Mononuclear cell (primary cell): ENCODE measurements around the gene C1R. TPM values are rescaled to one million over a fixed set of nuclear protein-coding genes. Genes with fewer than 3 reads are reported as not detected.
A peak's percentile ranks its signal among the peaks of the same experiment; 100 is the strongest.

Experiments
- H3K27me3 ChIP-seq: 2 replicates; pipeline ENCODE4 v1.6.0; 2011; ENCODE audit warnings: low read length, control low read depth; ENCODE audit not compliant: insufficient read depth
- H3K4me1 ChIP-seq: 2 replicates; pipeline ENCODE4 v1.5.1; 2011; ENCODE audit warnings: mild to moderate bottlenecking, low read length, control low read depth; ENCODE audit not compliant: insufficient read depth
- H3K4me3 ChIP-seq: 2 replicates; pipeline ENCODE4 v1.5.1; 2011; ENCODE audit warnings: mild to moderate bottlenecking, low read length, moderate library complexity
- H3K9me3 ChIP-seq: 2 replicates; pipeline ENCODE4 v1.5.1; 2011; ENCODE audit warnings: low read depth, mild to moderate bottlenecking, control low read depth, low read length
- total RNA-seq: library from RNA; depleted of rRNA; stranded (reverse); fragments of >200 nt; gene quantifications from one replicate; pipeline ENCODE4 v1.2.3, GENCODE V29; 2012

Gene C1R
- 1.4 TPM for total RNA-seq

GRCh38 chr12:7092229-7092985 lies at the start of gene C1R:
TSS of gene C1R (minus strand) at chr12:7092445. CDS start at chr12:7092388, 57 bp downstream.
- Histone ChIP-seq H3K4me1 (peaks cover 4% of the 10 kb centered on the region), H3K4me3 (peak within 1 kb of the TSS; percentile 31), H3K9me3 (no peaks in the 10 kb centered on the region), H3K27me3 (no peaks in the 10 kb centered on the region)

DNA sequence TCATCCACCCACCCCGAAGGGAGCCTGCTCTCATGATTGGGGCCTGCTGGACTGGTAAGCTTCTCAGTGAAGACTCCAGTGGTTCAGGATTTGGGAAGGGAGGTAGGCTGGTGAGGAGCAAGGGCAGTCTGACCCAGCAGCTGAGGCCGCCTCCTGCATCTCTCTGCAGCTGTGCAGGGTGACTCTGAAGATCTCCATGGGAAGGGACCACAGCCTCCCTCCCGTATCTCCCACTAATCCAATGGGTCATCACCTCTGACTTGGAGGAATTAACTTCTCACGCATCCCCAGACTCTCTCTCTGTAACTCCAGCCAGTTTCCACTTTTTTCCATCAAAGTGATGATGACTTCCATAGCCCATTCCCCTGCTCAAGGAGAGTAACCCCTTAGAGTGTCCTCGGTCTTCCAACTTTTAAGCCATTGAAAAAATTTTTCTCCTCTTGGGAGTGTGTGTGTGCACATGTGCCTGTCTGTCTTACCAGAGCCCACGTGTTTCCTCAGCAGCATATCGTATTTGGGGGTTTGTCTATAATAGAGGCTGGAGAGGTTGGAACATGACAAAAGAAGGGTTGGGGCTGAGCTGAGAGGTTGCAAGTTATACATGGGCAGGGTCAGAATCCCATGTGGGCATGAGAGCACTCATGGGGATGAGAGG lies 49.2 kb upstream of the C1R start:
- Histone ChIP-seq H3K9me3 (no peaks in the 10 kb centered on the region), H3K4me3 (no peak overlapping the region), H3K27me3 (no peaks in the 10 kb centered on the region), H3K4me1 (no peaks in the 10 kb centered on the region)

- H3K4me1 ChIP-seq = no peaks in the 10 kb centered on the region
- no peaks in the 10 kb centered on the region for H3K9me3 ChIP-seq
- no peak overlapping the region for H3K4me3 ChIP-seq
- H3K27me3 ChIP-seq = no peaks in the 10 kb centered on the region
Observed at GRCh38 chr12:7139200-7139599, 47.0 kb upstream of the C1R start.

DNA sequence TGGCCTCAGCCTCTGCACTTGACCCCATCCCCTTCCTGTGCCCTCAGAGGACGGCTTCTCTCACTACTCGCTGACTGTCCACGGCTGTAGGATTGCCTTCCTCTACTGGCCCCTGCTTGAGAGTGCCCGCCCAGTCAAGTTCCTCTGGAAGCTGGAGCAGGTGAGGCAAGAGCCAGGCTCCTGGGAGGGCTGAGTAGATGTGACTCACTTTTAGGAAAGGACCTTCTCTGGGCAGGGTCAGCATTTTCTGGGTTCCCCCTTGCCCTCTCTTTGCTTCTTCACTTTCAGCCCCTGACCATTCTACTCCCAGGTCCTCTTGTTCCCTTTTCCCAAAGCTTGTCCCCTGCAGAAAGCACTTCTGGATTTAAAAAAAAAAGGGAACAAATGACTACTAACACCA lies 45.7 kb upstream of the C1R start:
- no peak overlapping the region for H3K4me3 ChIP-seq
- H3K9me3 ChIP-seq = no peaks in the 10 kb centered on the region
- H3K4me1 ChIP-seq = no peaks in the 10 kb centered on the region
- no peaks in the 10 kb centered on the region for H3K27me3 ChIP-seq

DNA sequence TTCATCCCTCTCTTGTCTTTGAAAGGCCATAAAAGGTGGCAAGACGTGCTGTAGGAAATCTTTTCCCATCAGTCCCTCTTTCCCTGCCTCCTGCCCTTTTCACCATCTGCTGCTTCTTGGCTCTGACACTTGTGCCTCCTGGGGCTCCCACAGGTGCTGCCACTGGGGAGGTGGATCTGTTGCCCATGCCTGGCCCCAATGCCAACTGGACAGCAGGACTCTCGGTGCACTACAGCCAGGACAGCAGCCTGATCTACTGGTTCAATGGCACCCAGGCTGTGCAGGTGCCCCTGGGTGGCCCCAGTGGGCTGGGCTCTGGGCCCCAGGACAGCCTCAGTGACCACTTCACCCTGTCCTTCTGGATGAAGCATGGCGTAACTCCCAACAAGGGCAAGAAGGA lies 44.4 kb upstream of the C1R start:
- H3K4me1 ChIP-seq = peaks cover 2% of the 10 kb centered on the region
- no peaks in the 10 kb centered on the region for H3K9me3 ChIP-seq
- no peaks in the 10 kb centered on the region for H3K27me3 ChIP-seq
- no peak overlapping the region for H3K4me3 ChIP-seq

DNA sequence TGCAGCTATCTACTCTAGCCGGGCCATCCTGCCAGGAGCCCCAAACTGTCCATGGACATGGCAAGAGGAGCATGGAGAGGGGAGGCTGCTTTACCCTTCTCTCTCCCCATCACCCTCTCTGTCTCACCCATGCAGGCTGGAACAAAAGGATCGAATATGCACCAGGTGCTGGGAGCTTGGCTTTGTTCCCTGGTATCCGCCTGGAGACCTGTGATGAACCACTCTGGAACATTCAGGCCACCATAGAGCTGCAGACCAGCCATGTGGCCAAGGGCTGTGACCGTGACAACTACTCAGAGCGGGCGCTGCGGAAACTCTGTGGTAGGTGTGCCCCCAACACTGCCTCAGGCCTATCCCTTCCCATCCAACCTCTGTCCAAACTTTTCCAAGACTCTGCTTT lies 43.8 kb upstream of the C1R start:
- Histone ChIP-seq H3K9me3 (no peaks in the 10 kb centered on the region), H3K27me3 (no peaks in the 10 kb centered on the region), H3K4me3 (no peak overlapping the region), H3K4me1 (peaks cover 8% of the 10 kb centered on the region)

GRCh38 chr12:7134396-7135166 lies 42.3 kb upstream of the C1R start:
- Histone ChIP-seq H3K9me3 (no peaks in the 10 kb centered on the region), H3K4me3 (no peak overlapping the region), H3K27me3 (no peaks in the 10 kb centered on the region), H3K4me1 (peaks cover 13% of the 10 kb centered on the region)

GRCh38 chr12:7131502-7131866 lies 39.2 kb upstream of the C1R start:
- H3K4me3 ChIP-seq = peak overlapping the region; percentile 52
- no peaks in the 10 kb centered on the region for H3K9me3 ChIP-seq
- peaks cover 20% of the 10 kb centered on the region for H3K4me1 ChIP-seq
- H3K27me3 ChIP-seq = no peaks in the 10 kb centered on the region

DNA sequence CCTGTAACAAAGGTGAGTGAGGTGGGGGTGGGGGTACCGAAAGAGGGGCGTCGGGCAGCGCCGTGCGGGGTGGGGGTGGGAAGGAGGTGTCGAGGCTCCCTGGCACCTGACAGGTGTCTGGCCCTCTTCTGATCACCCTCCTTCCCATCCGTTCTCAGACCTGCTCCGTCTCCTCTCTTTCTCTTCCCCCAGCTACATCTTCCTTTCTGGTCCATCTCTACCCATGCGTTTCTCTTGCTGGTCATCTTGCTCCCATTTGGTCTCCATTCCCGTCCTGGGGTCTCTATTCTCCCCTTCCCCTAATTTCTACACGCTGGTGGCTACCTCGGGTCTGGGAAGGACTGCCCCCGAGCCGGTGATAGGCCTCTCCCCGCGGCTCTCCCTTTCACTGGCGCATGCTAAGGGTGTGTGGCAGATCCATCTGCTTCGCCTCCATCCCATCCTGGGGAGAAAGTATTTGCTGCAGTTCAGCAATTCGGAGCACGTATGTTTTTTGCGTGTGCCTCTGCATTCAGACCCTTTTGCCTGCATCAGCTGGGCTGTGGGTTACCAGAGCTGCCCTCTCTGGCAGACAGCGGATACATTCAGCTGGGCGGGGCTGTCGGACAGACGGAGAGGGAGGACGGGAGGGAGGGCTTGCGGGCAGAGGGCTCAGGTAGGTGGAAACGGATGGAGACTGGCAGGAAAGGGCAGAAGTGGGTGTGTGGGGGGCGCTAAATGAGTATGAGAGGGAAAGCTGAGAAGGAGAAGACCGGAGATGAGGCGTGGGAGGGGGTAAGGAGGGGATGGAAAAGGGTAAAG lies 38.7 kb upstream of the C1R start:
- H3K9me3 ChIP-seq = no peaks in the 10 kb centered on the region
- no peaks in the 10 kb centered on the region for H3K27me3 ChIP-seq
- H3K4me1 ChIP-seq = peaks cover 20% of the 10 kb centered on the region
- peak overlapping the region; percentile 52 for H3K4me3 ChIP-seq

DNA sequence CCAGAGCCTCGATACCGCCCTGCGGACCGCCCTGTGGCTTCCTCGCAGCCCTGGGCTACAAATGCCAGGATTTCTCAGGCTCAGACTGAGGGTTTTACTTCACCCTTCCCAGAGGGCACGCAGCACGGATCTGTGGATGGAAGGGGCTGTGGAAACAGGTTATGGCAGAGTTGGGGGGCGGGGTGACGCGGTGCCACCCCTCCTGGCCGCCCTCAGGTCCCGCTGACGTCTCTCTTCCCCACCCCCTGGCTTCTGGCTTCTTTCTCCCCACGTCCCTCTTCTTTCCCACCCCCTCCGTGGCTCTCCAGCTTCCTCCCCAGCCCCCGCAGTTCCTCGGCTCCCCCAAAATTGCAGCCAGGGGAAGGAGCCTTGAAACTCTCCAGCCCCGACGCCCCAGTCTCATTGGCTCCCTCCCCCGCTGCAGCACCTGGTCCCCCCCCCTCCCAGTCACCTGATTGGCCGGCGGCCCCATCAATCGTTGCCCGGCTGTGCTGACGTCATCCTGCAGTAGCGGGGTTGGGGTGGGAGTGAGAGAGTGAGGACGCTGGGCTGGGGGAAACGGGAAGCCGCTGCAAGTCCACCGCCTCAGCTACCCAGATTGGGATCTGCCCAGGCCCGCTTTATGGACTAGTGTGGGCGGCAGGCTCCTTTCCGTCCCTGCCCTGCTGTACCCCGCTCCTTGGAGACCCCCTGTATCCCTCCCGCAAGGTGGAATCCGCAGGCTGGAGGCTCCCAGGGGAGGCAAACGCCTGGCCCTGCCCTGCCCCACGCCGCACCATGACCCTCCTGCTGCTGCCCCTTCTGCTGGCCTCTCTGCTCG lies 37.8 kb upstream of the C1R start, which contains the start of gene CLSTN3:
Gene CLSTN3 (plus strand): TSS at position 500 of the 820 bp plus-strand sequence. CDS start 278 bp downstream, at position 778.
- Histone ChIP-seq H3K27me3 (no peaks in the 10 kb centered on the region), H3K9me3 (no peaks in the 10 kb centered on the region)

GRCh38 chr12:7129287-7129871 lies 37.1 kb upstream of the C1R start:
- Histone ChIP-seq H3K4me3 (peak overlapping the region; percentile 52), H3K4me1 (peaks cover 20% of the 10 kb centered on the region), H3K27me3 (no peaks in the 10 kb centered on the region), H3K9me3 (no peaks in the 10 kb centered on the region)

More for the DNA sequence above, 37.8 kb upstream of the C1R start, which contains the start of gene CLSTN3:
- Histone ChIP-seq H3K4me1 (peaks cover 20% of the 10 kb centered on the region), H3K4me3 (peak within 1 kb of the TSS; percentile 52)

GRCh38 chr12:7128681-7129286 lies 36.5 kb upstream of the C1R start, which contains the start of gene RBP5:
TSS of gene RBP5 (minus strand) at chr12:7128889. CDS start at chr12:7128775, 114 bp downstream.
- Histone ChIP-seq H3K4me1 (peaks cover 20% of the 10 kb centered on the region), H3K4me3 (peak within 1 kb of the TSS; percentile 52), H3K9me3 (no peaks in the 10 kb centered on the region), H3K27me3 (no peaks in the 10 kb centered on the region)

DNA sequence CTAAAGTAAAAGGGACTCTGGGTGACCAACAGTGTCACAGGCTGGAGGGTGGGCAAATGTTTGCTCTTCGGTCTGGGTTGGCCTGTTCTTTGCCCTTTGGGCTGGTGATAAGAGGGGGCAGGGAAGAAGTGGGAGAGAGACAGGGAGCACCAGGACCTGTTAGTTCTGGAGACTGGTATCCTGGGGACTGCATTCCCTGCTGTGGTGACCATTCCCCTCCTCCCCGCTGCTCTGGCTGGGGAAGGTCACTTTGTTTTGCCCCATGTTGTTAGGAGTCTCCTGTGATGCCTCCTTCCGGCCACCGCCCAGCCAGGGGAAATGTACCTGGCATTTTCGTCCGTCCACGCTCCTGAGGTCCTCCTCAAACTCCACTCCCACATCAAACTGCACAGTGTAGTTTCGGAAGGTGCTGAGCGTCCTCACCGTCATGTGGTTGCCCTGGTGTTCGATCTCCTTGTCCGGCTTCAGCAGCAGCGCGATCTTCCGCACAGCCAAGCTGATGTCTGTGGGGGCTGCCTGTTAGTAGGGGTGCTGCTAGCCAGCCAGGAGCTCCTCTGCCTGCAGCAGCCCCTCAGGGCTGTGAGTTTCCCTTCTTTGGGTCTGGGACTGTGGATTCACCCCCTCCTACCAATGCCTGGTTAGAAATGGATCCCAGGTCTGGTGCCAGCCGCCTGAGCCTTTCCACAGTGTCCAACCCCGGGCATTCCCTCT lies 35.8 kb upstream of the C1R start:
- Histone ChIP-seq H3K4me1 (peaks cover 20% of the 10 kb centered on the region), H3K4me3 (no peak overlapping the region), H3K27me3 (no peaks in the 10 kb centered on the region), H3K9me3 (no peaks in the 10 kb centered on the region)
